GM21786 (cell line): ENCODE data around the gene HLA-DOA.

Source experiments
- ATAC-seq: cut with Tn5 transposase; IDR thresholded peaks from one replicate; pipeline ENCODE4 v1.9.1; 2021; ENCODE audit not compliant: unreplicated experiment

HLA-DOA gene

DNA sequence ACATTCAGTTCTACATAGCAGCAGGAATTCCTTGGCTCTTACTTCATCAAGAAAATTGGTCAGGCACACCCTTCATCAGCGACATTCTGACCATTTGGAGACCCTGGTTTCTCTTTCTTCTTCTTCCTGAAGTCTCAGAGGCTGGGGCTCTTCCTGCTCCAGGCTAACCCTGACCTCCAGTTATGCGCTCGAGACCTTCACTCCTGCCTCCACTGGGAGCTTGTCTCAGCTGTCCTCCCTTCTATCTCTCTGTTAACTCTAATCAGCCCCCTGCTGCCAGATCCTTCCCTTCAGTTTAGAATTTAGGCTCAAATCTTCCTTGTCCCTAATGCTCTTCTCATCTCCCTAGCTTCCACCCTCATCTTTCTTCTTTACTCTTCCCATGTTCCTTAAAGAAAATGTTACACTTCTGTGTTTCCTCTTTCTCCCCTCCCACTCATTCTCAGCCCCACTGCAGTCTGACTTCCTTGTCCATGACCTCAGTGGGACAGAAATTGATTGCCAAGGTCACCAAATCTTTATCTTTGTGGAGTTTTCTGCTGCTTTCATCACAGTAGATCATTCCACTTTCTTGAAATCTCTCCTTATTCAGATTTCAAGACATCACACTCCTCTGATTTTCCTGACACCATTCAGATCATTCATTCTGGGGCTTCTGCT, 8.4 kb upstream of the HLA-DOA start:
- no peak for ATAC-seq

DNA sequence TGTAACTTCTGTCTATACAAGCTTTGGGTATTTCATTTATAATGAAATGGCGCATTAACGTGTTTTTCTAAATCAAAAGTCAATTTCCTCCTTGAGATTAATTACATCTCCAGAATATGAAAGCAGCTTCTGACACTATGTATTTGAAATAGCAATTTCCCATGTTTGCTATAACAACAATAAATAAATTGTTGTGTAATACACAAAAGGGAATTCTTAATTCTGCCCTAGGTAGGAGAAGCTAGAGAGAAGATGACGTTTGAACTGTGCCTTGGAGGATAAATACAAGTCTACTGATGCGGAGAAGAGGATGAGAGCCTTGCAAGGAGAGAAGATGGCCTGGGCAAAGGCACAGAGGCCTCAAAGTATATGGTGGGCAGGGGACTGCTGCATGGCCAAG, 7.6 kb upstream of the HLA-DOA start:
- no peak for ATAC-seq

DNA sequence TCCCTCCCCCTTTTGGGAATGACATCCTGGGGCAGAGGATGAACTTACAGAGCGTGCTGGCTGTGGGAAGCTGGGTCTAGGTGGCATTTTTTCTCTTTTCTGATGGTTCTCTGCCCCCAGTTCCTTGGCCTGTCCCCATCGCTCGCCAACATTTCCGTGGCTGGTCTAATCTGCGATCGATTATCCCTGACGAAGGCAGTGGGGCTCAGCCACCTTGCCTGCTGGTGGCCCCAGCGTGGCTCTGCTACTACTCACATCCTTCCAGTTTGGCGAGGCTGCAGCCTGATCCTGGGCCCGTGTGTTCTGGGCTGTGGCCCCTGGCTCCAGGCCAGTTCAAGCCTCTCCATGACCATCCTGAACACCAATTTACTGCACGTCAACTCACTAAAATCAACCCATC, 6.4 kb upstream of the HLA-DOA start:
- ATAC-seq = no peak

DNA sequence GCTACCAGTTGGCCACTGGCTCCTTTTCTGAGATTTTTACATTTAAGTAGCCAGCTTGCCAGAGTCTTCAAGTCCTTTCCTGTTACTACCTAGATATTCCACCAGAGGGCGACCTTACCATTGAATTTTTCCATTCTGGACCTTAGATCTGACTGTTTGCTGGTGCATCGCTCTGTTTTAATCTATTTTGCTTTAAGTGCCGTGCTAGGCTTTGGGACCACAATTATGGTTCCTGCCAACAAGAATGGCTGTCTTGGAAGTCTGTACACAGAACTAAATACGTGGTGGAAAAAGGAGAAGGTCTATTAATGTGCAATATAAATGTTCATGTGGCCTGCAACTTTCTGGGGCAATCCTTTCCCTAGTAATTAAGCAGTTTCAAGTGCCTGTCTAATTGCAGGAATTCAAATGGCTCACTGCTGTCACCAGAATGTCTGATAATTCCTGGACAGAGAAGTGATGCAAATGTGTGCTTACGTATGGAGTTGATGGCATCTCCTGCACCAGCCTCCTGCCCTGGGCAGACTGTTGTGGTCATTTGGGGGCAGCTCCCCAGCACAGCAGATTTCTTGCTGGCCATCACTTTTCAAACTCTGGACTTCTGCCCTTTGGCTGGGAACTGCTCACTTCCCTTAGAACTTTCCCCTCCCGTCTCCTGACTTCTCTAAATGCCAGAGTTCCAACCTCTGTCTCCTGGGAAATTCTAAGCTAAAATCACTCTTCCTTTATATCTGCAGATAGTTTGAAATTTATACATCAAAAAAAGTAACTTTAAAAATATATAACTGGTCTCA, 5.6 kb upstream of the HLA-DOA start:
- ATAC-seq = no peak

DNA sequence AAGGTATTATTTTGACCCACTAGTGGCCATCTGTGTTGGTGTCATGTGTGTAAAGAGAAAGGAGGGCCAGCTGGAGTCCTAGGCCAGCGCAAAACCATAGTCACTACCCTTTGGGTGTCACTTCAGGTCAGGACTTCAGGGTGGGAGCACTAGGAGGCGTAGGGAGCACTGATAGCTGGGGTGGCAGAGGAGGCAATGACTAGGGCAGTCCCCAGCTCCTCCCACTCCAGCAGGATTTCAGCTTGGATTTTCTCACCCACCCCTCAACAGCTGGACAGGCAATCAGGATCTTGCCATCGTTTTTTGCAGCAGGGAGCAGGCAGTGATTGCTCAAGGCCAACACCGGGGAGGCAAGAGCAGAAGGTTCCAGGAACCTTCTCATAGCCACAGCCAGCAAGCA, 4.2 kb upstream of the HLA-DOA start:
- no peak for ATAC-seq

DNA sequence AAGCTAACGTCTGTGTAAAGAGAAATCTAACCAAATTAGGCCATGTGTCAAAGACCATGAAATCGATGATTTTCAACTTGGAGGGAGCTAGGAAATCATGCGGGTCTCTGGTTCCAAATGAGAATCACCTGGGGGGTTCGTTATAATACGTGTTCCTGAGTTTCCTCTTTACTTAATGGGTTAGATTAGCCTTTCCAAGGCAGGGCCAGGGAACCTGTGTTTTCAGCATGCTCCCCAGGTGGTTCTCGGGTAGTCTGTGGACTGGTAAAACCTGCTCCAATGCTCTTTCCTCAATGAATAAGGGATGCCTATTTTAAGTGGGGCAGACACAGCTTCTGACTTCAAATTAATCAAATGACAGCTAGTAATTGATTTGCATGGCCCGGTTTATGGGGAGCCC, 965 bp upstream of the HLA-DOA start:
- no peak for ATAC-seq

DNA sequence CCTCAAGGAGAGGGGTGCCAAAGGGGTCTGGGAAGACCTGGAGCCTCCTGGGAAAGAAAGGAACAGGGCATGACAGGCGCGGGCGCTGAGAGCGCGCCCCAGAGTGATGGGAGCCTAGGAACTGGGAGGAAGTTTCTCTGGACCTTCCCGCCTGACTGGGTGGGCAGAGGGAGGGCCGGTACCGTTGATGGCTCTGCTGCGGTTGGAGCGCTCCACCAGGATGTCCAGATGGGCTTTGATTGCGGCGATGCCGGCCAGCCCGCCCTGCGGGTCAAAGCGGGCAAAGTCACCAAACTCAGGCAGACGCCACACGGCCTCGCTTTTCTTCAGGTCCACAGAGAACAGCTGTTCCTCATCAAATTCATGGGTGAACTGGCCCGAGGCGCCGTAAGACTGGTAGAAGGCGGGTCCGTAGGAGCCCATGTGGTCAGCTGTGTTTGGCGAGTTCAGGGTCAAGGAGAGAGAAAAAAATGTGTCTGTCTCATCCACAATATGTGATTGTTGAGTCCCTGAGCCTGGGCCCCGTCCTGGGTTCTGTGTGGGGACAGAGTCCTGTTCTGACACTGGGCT, 1.5 kb downstream of the HLA-DOA start:
- no peak for ATAC-seq

DNA sequence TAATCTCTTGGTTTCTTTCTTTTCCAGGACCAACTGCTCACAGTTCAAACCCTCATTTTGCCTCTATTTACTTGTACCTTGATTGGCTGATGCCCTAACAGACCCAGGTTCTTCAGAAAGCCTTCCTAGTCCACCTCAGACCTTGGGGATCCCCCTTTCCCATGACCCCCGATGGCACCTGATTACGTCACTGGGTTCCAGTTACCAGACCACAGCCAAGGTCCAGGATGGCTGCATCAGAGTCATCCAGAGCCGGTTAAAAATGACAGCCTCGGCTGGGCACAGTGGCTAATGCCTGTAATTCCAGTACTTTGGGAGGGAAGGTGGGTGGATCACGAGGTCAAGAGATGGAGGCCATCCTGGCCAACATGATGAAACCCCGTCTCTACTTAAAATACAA, 4.5 kb downstream of the HLA-DOA start:
- ATAC-seq = no peak

DNA sequence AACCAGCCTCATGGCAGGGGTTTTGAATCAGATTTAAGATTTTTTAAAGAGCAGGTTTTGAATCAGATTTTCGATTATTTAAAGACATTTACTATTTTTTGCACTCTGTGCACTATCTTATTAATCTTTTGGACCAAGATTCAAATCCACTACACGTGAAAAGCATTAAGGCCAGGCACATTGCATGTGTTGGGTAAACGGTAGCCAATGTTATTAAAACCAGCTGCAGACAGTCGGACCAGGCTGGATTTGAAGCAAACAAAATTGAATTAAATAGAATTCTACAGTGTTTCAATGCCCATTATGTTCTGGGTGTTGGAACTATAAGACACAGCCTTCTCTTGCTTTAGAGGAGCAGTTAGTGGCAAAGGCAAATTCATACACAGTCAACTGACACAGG, 7.7 kb downstream of the HLA-DOA start:
- no peak for ATAC-seq

DNA sequence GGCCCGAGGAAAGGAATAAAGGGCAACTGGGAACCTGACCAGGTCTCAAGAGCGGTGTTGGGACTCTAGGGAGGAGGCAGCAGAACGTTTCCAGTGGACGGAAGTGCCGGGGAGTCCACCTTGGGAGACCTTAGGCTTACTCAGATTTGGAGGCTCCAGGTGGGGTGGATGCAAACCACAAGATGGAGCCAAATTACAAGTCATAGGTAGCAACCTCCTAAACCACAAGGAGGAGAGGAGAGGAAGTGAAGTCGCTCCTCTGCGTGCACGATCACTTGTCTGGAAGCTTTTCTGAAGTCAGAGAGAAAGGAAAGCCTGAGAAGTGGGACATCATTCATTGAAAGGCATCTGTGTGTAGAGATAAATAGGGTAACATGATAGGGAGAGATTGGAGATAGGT, 9.3 kb downstream of the HLA-DOA start:
- ATAC-seq = no peak

DNA sequence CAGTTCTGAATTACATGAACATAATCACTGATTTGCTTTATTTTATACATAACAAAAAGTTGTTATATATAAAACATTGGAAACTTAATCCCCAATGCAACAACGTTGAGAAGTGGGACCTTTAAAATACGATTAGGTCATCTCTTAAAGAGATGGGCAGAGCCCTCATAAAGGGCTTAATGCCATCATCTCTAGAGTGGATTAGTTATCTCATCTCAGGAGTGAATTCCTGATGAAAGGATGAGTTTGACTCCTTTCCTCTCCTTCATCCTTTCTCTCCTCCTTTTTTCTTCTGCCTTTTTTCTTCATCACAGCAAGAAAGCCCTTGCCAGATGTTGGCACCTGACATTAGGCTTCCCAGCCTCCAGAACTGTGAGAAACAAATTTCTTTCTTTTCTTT, 13.9 kb downstream of the HLA-DOA start:
- no peak for ATAC-seq

DNA sequence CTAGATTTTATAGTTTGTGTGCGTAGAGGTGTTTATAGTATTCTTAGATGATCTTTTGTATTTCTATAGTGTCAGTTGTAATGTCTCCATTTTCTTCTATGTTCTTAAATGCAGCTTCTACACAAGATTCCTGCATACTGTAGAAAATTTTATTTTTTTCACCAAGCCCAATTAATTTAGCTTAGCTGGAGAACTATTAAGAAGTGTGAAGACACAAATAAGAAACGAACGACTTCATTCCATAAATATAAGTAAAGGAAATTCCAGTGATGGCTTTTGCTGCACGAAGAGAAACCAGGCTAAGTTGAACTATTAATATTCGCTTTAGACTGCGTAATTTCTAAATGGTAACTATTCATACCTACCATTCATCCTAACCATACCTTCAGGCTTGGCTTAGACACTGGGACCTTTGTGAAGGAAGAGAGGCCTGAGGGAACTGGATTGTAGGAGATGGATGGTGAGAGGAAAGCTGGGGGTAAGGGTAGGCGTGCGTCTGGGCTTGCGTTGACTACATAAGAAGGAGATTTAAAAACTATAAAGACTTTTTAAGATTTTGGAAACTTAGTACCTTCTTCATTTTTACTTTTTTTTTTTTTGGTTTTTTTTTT, 15.9 kb downstream of the HLA-DOA start:
- ATAC-seq = no peak

DNA sequence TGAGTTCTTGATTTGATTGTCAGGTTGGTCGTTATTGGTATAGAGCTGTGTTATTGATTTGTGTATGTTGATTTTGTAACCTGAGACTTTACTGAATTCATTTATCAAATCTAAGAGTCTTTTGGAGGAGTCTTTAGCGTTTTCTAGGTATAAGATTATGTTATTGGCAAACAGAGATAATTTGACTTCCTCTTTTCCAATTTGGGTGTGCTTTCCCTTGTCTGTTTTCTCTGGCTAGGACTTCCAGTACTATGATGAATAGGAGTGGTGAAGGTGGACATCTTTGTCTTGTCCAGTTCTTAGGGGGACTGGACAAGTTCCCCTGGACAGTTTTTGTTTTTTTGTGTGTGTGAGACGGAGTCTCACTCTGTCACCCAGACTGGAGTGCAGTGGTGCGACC, 17.4 kb downstream of the HLA-DOA start:
- no peak for ATAC-seq

DNA sequence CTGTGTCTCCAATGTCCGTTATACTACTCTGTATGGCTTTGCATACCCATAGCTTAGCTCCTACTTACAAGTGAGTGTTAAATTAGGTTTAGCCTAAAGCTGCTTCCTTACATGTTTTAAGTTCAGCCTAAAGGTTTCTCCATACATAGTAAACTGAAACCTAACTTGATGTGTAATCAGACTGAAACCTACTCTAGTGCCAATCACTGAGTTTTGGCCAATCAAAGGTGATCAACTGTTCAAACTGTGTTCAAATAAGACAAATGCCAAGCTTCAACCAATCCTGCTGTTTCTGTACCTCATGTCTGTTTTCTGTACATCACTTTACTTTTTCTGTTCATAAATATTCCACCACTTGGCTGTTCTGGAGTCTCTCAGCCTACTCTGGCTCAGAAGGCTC, 20.0 kb downstream of the HLA-DOA start:
- ATAC-seq = no peak

DNA sequence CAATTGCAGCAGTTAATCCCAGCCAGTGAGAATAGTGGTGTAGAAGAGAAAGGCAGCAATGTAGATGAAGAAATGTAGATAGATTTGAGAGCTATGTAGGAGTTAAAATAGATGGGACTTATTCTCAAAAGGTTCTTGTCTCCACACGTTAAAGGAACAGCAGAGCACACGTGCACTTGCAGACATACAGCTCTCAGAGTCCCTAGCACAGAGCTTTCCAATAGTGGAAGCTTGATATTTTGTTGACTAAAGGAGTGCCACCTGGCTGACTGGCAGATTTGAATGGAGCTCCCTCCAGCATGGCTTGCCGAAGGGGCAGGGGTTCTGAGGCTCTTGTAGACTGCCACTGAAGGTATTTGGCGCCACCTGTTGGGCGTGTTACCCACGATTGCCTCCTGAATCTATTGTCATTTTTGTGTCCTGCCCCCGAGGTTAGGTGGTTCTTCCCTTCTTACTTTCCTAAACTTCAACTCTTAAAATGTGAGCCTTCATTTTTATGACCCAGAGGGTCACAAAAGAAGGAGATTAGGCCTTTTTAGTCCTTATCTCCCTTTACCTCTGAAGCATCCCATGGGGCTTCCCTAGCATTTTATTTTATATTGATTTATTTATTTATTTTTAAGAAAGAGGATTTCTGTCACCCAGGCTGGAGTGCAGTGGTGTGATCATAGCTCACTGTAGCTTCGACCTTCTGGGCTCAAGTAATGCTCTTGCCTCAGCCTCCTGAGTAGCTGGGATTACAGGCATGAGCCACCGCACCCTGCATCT, 24.6 kb downstream of the HLA-DOA start:
- ATAC-seq = peak; percentile 64

DNA sequence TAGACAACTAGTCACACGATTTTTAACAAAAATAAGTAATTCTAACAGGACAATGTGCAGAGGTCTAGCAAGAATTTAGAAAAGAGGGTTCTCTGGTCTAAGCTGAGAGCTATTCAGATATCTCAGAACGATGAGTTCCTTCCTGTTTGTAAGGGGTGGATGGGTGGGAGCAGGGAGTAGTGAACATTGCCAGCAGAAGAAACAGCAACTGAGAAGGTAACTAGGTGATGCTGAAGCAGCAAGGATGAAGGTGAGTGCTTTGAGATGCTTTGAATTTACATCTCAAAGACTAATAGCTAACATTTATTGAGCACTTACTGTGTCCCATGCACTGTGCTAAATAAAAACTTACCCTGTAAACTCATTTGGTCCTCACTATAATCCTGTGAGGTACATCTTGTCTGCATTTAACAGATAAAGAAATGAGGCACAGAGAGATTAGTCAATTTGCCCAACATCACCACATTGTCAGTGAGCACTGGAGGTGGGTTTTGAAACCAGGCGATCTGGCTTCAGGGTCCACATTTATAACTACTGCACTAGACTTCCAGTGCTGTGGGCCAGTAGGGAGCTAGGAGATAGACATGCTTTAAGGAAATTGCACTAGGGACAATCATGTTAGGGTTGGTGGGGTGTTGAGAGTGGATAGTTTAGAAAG, 25.3 kb downstream of the HLA-DOA start:
- ATAC-seq = no peak

DNA sequence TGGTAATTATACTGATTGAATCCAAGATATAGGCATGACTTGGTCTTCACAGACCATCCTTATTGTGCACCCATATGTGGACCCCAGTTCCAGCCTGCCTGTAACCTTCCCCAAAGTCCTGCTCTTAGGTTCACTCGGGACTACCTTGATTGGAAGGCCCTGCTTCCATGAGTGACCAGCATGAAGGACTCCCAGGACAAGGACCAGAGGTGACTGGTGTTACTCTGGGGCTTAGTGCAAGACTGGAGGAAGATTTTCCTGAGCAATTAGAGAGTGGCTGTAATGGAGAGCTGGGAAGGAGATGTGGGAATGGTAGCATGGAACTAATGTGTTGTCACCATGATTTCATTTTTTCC, 25.9 kb downstream of the HLA-DOA start:
- ATAC-seq = no peak

DNA sequence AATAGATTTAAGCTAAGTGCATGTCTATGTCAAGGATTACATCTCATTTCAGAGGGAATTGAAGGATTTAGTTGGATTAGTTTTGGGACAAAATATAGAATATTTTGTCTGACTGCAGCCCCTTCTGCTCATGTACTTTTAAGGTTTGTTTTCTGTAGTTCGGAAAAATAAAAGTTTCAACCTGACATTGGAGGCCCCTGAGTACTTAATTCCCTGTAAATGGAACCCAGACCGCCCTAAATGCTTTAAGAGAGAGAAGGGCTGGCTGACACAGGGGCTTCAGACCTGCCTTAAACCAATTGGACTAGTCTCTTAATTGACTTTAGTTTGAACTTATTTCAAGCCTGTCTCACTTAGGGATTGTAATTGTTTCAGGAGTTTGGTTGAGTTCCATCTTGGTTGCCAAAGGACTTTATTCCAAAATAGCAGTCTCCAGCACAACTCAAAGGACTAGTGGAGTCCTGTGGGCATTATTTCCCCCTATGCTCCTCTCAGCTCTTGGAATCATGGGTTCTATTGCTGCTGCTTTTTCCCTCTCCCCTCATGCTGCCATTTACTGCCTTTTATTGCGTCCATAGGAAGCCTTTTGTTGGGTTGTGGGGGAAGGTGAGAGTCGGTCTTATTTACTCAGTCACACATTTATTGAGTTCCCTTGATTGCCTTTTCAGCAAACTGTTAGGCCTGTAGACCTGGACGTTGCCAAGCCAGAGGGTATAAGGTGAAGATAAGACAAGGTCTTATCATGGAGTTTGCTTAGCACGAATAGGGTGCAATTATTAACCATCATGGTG, 26.5 kb downstream of the HLA-DOA start:
- ATAC-seq = no peak

DNA sequence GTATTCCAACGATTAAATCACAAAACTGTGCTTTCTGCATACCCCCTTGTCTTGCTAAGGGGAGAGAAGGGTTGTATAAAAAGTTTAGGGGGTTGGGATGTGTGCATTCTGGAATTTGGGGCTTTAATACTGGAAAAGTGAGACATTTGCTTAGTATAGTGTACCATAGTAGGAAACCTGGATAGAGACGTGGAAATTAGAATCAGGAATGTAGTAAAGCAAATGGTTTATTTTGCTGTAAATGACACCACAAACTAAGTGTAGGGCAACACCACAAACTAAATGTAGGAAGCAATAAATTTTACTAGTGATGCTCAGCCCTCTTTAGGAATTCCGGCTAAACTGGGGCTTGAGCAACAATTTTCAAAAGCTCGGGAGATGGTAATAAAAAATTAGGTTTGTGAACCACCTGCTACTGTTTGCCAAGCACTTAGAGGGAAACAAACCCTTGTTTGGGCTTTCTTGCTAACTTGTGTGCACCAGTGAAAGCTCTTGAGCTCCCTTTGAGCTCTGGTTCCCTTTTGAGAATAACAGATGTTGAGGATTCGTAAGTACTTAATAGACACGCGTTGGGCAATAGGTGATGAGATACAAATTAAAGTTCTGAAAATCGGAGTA, 27.2 kb downstream of the HLA-DOA start:
- no peak for ATAC-seq
